ENCODE results near the gene OR10H5.
"Not testable (repeated sequence)": the region's sequence is repeated elsewhere in the genome, so short reads cannot be mapped to it uniquely, and the experiment has no call there.

Gene OR10H5

GRCh38 chr19:15790096-15790495 lies 2.6 kb downstream of the OR10H5 start:
- Histone ChIP-seq H4K20me1 (ENCODE audit: low read depth, low read length) (no peaks in the 10 kb centered on the region), H3K9me2 (replicated peaks; ENCODE audit: insufficient read depth, low read length) (no peaks in the 10 kb centered on the region), H3K79me2 (ENCODE audit: insufficient read depth, low read length) (no peaks in the 10 kb centered on the region), H3F3A (ENCODE audit: insufficient read depth) (no peaks in the 10 kb centered on the region), H3K27me3 (ENCODE audit: low read length) (no peaks in the 10 kb centered on the region), H3K9me3 (ENCODE audit: insufficient read depth, low read length) (no peaks in the 10 kb centered on the region), H2AFZ (ENCODE audit: low read depth, low read length, severe bottlenecking) (no peak overlapping the region), H3K36me3 (ENCODE audit: low read length) (no peaks in the 10 kb centered on the region), H3K4me2 (ENCODE audit: low read depth, low read length, poor library complexity, severe bottlenecking) (no peak overlapping the region), H3K9ac (ENCODE audit: low read length) (no peak overlapping the region), H3K27ac (ENCODE audit: low read depth, low read length) (no peak overlapping the region), H3K4me3 (ENCODE audit: insufficient read depth, low read length, poor library complexity, severe bottlenecking) (no peak overlapping the region)
- no peak for TF ChIP-seq EZH2phosphoT487 (conservative IDR thresholded peaks at IDR 0.05; ENCODE audit: low read length)
- TF ChIP-seq CTCF (IDR thresholded peaks at IDR 0.05; ENCODE audit: insufficient read depth, low read length, poor library complexity, severe bottlenecking), result no peak

- H3K9ac ChIP-seq (ENCODE audit: low read length); H2AFZ ChIP-seq (ENCODE audit: low read depth, low read length, severe bottlenecking); H3F3A ChIP-seq (ENCODE audit: insufficient read depth); H3K4me2 ChIP-seq (ENCODE audit: low read depth, low read length, poor library complexity, severe bottlenecking); H3K9me3 ChIP-seq (ENCODE audit: insufficient read depth, low read length); H3K27me3 ChIP-seq (ENCODE audit: low read length); H3K4me3 ChIP-seq (ENCODE audit: insufficient read depth, low read length, poor library complexity, severe bottlenecking); H4K20me1 ChIP-seq (ENCODE audit: low read depth, low read length); H3K79me2 ChIP-seq (ENCODE audit: insufficient read depth, low read length); H3K9me2 ChIP-seq (replicated peaks; ENCODE audit: insufficient read depth, low read length); H3K27ac ChIP-seq (ENCODE audit: low read depth, low read length); H3K36me3 ChIP-seq (ENCODE audit: low read length): not testable (repeated sequence)
Measured at GRCh38 chr19:15794279-15794678, 6.8 kb downstream of the OR10H5 start.

- Histone ChIP-seq H3K9ac (ENCODE audit: low read length) (no peak overlapping the region), H3K27ac (ENCODE audit: low read depth, low read length) (no peak overlapping the region), H2AFZ (ENCODE audit: low read depth, low read length, severe bottlenecking) (no peak overlapping the region), H3F3A (ENCODE audit: insufficient read depth) (no peaks in the 10 kb centered on the region), H3K79me2 (ENCODE audit: insufficient read depth, low read length) (no peaks in the 10 kb centered on the region), H3K9me3 (ENCODE audit: insufficient read depth, low read length) (no peaks in the 10 kb centered on the region), H3K27me3 (ENCODE audit: low read length) (no peaks in the 10 kb centered on the region), H4K20me1 (ENCODE audit: low read depth, low read length) (no peaks in the 10 kb centered on the region), H3K4me3 (ENCODE audit: insufficient read depth, low read length, poor library complexity, severe bottlenecking) (no peak overlapping the region), H3K36me3 (ENCODE audit: low read length) (no peaks in the 10 kb centered on the region), H3K9me2 (replicated peaks; ENCODE audit: insufficient read depth, low read length) (no peaks in the 10 kb centered on the region), H3K4me2 (ENCODE audit: low read depth, low read length, poor library complexity, severe bottlenecking) (no peak overlapping the region)
- TF ChIP-seq EZH2phosphoT487 (conservative IDR thresholded peaks at IDR 0.05; ENCODE audit: low read length), result no peak
- no peak for TF ChIP-seq CTCF (IDR thresholded peaks at IDR 0.05; ENCODE audit: insufficient read depth, low read length, poor library complexity, severe bottlenecking)
Measured at GRCh38 chr19:15810335-15810734, 22.9 kb downstream of the OR10H5 start.

- Histone ChIP-seq H3K9me2 (replicated peaks; ENCODE audit: insufficient read depth, low read length) (no peaks in the 10 kb centered on the region), H3K79me2 (ENCODE audit: insufficient read depth, low read length) (no peaks in the 10 kb centered on the region), H3K27ac (ENCODE audit: low read depth, low read length) (no peak overlapping the region), H2AFZ (ENCODE audit: low read depth, low read length, severe bottlenecking) (no peak overlapping the region), H3K9me3 (ENCODE audit: insufficient read depth, low read length) (no peaks in the 10 kb centered on the region), H3K4me3 (ENCODE audit: insufficient read depth, low read length, poor library complexity, severe bottlenecking) (no peak overlapping the region), H3K9ac (ENCODE audit: low read length) (no peak overlapping the region), H3K27me3 (ENCODE audit: low read length) (no peaks in the 10 kb centered on the region), H3K36me3 (ENCODE audit: low read length) (no peaks in the 10 kb centered on the region), H3K4me2 (ENCODE audit: low read depth, low read length, poor library complexity, severe bottlenecking) (no peak overlapping the region), H3F3A (ENCODE audit: insufficient read depth) (no peaks in the 10 kb centered on the region), H4K20me1 (ENCODE audit: low read depth, low read length) (no peaks in the 10 kb centered on the region)
- TF ChIP-seq EZH2phosphoT487 (conservative IDR thresholded peaks at IDR 0.05; ENCODE audit: low read length), result no peak
- no peak for TF ChIP-seq CTCF (IDR thresholded peaks at IDR 0.05; ENCODE audit: insufficient read depth, low read length, poor library complexity, severe bottlenecking)
Measured at GRCh38 chr19:15811476-15811875, 24.0 kb downstream of the OR10H5 start.
